ENCODE data around the gene MON1A.
"Not testable (repeated sequence)": the region's sequence is repeated elsewhere in the genome, so short reads cannot be mapped to it uniquely, and the experiment has no call there.

MON1A gene

DNA sequence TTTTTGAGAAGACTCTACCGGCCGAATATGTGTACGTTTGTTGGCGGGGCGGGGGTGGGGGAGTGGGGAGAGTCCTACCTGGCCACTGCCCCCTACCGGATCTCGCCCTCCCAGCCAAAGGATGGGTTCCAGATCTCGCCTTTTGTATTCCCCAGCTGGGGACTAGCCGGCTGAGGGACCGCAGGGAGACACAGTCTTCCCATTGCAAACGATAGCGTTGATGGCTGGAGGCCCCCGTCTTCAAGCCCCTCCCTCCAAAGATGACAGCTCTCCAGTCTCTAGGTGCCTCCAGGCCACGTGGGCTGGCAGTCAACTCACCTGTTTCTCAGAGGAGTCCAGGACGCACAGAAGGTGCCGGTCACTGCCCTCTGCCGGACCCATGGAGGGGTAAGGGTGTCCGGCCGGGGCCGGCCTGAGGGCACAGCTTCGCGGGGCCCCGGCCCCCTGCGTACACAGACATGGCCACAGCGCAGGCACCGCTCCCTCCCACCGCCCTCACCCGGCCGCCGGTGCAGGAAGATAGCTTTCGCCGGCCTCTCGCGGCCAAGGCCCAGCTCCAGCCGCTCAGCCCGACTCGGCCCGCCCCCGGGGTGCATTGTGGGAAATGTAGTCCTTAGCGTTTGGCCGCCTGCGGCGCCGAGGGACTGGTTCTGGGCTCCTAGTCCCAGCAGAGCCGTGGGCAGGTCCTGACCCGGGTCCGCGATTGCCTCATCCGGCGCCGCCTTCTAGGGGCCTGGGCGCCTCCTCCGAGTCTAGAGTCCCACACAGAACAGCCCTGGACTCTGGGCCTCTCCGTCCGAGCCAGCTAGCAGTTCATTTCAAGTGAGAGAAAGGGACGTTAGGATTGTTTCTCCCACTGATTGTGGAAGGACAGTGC, at the start of gene MON1A:
Gene MON1A (minus strand): TSS at position 521 of the 877 bp plus-strand sequence. CDS start 16,465 bp downstream, outside the sequence.
- peak; percentile 85 for DNase-seq
- in situ Hi-C loops (cut with MboI; ENCODE audit: low pct_unique_long_range_greater_than_20kb, low sequenced_read_pairs), result no loop called here

DNA sequence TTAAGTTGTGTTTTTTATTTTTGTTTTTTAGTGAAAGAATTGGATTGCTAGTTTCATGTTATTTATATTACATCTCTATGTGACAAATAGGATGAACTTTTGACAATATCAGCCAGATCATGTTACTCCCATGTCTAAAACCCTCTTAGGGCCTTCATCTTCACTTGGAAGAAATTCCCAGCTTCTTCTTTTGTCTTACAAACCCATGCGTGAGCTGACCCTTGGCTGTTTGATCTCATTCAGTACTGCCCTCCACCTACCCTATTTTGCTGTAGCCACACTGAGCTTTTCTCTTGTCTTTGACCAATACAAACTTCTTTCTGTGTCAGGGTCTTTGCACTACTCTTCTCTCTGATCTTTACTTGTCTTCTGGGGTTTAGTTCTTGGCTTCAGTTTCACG, 47.3 kb upstream of the MON1A start:
- in situ Hi-C loops (cut with MboI; ENCODE audit: low pct_unique_long_range_greater_than_20kb, low sequenced_read_pairs), result no loop called here

GRCh38 chr3:49972656-49973055, 43.0 kb upstream of the MON1A start:
- in situ Hi-C loops (cut with MboI; ENCODE audit: low pct_unique_long_range_greater_than_20kb, low sequenced_read_pairs), result no loop called here
- DNase-seq, result no peak

More for the DNA sequence above, 47.3 kb upstream of the MON1A start:
- DNase-seq, result no peak

GRCh38 chr3:49968346-49968745, 38.7 kb upstream of the MON1A start:
- DNase-seq, result no peak
- in situ Hi-C loops (cut with MboI; ENCODE audit: low pct_unique_long_range_greater_than_20kb, low sequenced_read_pairs), result no loop called here

DNA sequence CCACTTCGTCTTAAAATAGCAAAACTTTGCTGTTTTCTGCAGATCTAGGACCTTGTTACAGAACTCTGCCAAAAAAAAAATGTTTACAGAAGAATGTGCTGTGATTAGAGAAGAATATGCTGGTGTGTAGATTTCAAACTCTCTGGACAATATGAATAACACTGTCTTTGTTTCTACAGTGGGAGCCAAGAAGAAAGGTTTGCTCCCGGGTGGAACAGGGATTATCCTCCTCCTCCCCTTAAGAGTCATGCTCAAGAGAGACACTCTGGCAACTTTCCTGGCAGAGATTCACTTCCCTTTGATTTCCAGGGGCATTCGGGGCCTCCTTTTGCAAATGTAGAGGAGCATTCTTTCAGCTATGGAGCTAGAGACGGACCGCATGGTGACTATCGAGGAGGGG, 37.7 kb upstream of the MON1A start:
- no peak for DNase-seq
- in situ Hi-C loops (cut with MboI; ENCODE audit: low pct_unique_long_range_greater_than_20kb, low sequenced_read_pairs), result no loop called here

GRCh38 chr3:49966233-49966942, 36.8 kb upstream of the MON1A start:
- DNase-seq, result no peak
- in situ Hi-C loops (cut with MboI; ENCODE audit: low pct_unique_long_range_greater_than_20kb, low sequenced_read_pairs), result no loop called here

GRCh38 chr3:49955636-49956035, 26.0 kb upstream of the MON1A start:
- DNase-seq, result no peak
- in situ Hi-C loops (cut with MboI; ENCODE audit: low pct_unique_long_range_greater_than_20kb, low sequenced_read_pairs), result no loop called here

DNA sequence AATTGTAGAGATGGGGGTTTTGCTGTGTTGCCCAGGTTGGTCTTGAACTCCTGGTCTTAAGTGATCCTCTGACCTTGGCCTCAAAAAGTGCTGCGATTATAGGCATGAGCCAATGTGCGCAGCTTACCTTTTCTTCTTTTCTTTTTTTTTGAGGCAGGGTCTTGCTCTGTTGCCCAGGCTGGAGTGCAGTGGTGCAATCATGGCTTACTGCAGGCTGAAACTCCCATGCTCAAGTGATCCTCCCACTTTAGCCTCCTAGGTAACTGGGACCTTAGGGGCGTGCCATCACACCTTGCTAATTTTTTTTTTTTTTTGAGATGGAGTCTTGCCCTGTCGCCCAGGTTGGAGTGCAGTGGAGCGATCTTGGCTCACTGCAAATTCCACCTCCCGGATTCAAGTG, 23.3 kb upstream of the MON1A start:
- in situ Hi-C loops (cut with MboI; ENCODE audit: low pct_unique_long_range_greater_than_20kb, low sequenced_read_pairs), result no loop called here

GRCh38 chr3:49942651-49943050, 13.0 kb upstream of the MON1A start:
- peak; percentile 38 for DNase-seq
- in situ Hi-C loops (cut with MboI; ENCODE audit: low pct_unique_long_range_greater_than_20kb, low sequenced_read_pairs), result no loop called here

More for the DNA sequence above, 23.3 kb upstream of the MON1A start:
- no peak for DNase-seq

DNA sequence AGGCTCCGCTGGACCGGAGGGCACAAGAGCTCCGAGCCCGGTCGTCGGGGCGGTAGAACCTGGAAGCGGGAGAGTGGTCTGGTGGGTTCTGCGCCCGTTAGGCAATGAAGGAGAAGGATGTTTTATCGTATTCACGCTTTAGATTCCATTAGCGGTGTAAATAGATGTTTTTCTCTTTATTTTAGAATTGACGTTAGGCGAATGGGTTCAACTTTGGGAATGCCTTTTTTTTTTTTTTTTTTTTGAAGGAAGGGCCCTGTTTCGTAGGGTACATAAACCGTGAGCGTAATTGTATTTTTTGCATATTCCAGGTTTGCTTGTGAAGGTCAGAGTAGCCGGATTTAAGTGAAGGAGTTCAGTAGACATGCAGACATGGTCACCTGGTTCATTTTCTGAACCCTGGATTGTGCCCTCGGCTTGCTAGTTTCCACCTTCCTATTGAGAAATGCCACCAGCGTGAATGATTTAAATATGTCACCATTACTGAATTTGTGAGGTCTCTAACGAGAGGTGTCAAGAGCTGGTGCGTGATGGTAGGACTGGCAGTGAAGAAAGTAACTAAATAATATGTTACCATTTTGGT, 11.1 kb upstream of the MON1A start:
- no peak for DNase-seq
- in situ Hi-C loops (cut with MboI; ENCODE audit: low pct_unique_long_range_greater_than_20kb, low sequenced_read_pairs), result no loop called here

DNA sequence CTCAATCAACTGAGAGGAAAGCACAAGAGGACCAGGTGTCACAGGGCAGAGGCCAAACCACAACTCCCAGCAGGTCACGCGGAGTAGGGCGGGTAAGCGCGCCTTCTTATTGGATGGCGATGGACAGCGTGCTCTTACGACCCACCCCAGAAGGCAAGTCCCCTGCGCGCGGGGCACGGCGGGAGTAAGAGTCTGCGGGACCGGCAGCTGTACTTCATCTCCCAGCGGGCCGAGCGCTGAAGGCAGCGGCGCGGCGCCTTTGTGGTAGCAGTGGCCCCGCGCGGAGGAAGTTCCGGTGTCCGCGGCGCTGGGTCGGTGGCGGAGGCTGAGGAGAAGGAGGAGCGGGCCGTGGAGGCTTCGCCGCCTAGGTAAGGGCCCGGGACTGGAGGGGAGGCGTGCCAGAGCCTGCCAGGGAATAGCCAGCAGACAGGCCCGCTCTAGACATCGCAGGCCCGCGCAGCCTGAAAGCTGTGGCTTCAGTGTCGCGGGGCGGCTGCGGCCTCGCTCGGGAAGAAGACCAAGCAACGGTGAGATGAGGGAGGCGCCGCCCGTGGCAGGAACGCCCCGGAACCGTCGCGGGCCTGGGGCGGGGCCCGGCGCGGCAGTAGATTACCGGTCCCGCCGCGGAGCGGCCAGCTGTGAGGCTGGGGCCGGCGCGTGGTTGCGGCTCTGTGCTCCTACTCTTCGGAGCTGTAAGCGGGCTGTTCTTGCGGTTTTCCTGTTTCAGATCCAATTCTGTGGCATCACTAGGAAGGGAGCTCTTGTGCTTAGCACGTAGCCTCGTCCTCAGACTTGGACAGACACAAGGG, 10.5 kb upstream of the MON1A start, which contains the start of gene RBM6:
Gene RBM6 (plus strand): TSS at position 293 of the 809 bp plus-strand sequence. CDS start 22,492 bp downstream, outside the sequence.
- in situ Hi-C loops (cut with MboI; ENCODE audit: low pct_unique_long_range_greater_than_20kb, low sequenced_read_pairs), result no loop called here
- DNase-seq, result peak; percentile 98

DNA sequence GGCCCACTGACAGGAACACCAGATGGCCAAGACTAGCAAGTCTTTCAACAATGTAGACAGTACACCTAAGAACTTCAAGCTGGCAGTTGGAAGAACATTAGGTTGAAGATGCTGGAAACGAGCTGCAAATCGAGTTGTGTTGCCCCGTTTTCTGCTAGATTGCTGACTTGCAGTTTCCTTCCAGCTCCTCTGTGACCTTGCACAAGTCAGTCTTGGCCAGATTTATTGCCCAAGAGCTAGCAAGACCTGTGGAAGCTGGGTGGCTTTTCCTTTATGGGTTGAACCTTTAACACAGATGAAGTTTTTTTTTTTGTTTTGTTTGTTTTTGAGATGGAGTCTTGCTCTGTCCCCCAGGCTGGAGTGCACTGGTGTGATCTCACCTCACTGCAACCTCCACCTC, 7.5 kb upstream of the MON1A start:
- DNase-seq, result no peak
- in situ Hi-C loops (cut with MboI; ENCODE audit: low pct_unique_long_range_greater_than_20kb, low sequenced_read_pairs), result no loop called here

- DNase-seq; in situ Hi-C loops (cut with MboI; ENCODE audit: low pct_unique_long_range_greater_than_20kb, low sequenced_read_pairs): not testable (repeated sequence)
Measured at GRCh38 chr3:49932281-49932680, 2.7 kb upstream of the MON1A start.

DNA sequence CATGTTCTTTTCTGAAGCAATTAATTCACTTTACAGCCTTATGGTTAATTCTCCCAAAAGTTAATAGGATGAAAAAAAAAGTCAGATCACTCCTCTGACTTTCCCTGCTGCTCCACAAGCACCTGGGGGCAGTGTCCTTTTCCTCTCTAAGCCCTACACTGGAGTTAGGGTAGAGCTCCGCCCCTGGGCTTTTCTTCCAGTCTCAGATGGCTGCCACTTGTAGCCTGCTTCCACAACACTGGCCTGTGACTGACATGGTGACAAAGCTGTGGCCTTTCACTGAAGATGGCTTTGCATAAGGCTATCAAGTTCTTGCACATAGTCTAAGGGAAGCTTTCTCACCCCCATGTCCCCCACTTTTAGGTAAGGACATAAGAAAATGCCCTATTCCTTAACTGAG, 1.3 kb upstream of the MON1A start:
- in situ Hi-C loops (cut with MboI; ENCODE audit: low pct_unique_long_range_greater_than_20kb, low sequenced_read_pairs), result no loop called here
- DNase-seq, result peak; percentile 59

GRCh38 chr3:49930168-49930690, 618 bp upstream of the MON1A start:
- in situ Hi-C loops (cut with MboI; ENCODE audit: low pct_unique_long_range_greater_than_20kb, low sequenced_read_pairs), result no loop called here
- DNase-seq, result no peak

DNA sequence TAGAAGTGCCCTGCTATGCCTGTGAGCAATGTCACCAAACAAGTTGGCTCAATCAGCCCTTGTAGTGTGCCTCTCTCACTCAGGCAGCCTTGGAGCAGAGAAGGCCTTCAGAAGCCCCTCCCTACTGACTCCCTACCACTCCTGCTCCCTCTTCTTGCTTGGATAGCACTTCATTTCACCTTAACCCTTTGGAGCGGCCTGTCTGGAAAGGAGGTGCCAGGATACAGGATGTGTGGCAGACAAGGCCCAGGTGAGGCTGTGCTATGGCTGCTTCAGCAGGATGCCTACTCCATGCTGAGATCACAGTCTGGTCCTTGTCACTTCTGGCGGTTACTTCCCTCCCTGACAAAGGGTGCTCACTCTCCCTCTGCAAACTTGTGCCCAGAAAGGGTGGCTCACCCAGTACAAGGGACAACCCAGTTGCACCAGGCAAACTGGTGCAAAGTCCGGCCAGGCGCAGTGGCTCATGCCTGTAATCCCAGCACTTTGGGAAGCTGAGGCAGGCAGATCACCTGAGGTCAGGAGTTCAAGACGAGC, 1.1 kb downstream of the MON1A start:
- in situ Hi-C loops (cut with MboI; ENCODE audit: low pct_unique_long_range_greater_than_20kb, low sequenced_read_pairs), result no loop called here
- DNase-seq, result no peak

DNA sequence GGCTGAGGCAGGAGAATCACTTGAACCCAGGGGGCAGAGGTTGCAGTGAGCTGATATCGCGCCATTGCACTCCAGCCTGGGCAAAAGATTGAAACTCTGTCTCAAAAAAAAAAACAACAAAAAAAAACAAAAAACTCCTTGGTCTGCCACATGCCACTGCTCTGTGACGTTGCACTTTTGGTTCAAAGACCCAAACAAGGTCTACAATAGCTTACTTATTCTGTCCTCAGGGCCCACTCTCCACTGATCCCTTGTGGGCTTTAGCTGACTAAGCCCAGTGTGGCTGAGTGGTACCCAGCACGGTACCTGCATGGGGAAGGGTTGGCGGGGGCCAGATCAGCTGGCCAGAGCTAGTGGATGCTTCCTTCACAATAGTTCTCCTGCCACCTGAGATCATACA, 1.8 kb downstream of the MON1A start:
- no peak for DNase-seq
- in situ Hi-C loops (cut with MboI; ENCODE audit: low pct_unique_long_range_greater_than_20kb, low sequenced_read_pairs), result no loop called here

GRCh38 chr3:49926117-49926728, 3.4 kb downstream of the MON1A start:
- no peak for DNase-seq
- in situ Hi-C loops (cut with MboI; ENCODE audit: low pct_unique_long_range_greater_than_20kb, low sequenced_read_pairs), result no loop called here

Measured in KBM-7 (cell line).